Upper lobe of left lung (tissue), 4 donors: ENCODE data around the gene ICE2.

ENCODE experiments used
- POLR2A ChIP-seq, 4 donors: fragments of 450-650 bp; IDR thresholded peaks; one replicate each; pipeline ENCODE4 v1.5.1; 2016 to 2017; ENCODE audit warnings: antibody characterized with exemption in 4 of 4, mild to moderate bottlenecking in 2 of 4
- TF ChIP-seq, protein P1 (sequence below), 6 experiments: fragments of 450-650 bp in 4 of 6; fragments of 200-600 bp in 2 of 6; sonication (generic) in 2 of 6; IDR thresholded peaks; one replicate each; pipeline ENCODE4 v1.5.1; 2016 to 2019; ENCODE audit warnings: antibody characterized with exemption in 6 of 6

DNA sequence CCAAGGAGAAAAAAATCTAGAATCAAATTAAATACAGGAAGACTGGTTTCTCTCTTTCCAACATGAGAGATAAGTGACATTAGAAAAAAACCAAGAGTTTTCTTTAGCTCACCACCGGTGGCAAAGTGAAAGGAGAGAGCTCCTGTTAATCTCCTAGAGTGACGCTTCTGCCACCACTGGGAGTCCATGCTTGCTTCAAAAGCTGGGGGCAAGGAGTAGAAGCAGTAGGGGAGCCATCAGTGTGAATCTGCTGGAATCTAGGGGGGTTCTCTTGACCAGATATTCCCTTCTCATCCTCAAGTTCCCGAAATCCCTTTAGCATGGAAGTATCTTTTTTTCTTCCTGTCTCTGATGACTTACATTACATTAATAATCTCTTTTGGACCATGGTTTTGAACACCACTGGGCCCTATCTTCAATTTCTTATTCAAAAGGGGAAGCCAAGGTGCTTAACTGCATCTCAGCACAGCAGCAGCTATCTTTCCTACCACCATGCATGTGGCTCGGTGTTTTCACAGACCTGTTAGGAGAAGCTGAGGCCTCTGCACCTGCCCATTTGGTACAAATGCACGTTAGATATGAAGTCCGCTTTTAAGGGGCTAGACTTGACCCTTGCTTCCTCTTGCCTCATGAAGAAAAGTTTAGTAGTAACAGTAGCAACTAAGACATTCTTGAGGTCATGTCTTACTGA, 6.6 kb upstream of the ICE2 start:
- TF ChIP-seq, protein P1, sequence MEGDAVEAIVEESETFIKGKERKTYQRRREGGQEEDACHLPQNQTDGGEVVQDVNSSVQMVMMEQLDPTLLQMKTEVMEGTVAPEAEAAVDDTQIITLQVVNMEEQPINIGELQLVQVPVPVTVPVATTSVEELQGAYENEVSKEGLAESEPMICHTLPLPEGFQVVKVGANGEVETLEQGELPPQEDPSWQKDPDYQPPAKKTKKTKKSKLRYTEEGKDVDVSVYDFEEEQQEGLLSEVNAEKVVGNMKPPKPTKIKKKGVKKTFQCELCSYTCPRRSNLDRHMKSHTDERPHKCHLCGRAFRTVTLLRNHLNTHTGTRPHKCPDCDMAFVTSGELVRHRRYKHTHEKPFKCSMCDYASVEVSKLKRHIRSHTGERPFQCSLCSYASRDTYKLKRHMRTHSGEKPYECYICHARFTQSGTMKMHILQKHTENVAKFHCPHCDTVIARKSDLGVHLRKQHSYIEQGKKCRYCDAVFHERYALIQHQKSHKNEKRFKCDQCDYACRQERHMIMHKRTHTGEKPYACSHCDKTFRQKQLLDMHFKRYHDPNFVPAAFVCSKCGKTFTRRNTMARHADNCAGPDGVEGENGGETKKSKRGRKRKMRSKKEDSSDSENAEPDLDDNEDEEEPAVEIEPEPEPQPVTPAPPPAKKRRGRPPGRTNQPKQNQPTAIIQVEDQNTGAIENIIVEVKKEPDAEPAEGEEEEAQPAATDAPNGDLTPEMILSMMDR (IDR thresholded peaks at IDR 0.05): no peak
- TF ChIP-seq POLR2A (IDR thresholded peaks at IDR 0.05): no peak
